ENCODE results near the gene ZNF638.

The ZNF638 gene

GRCh38 chr2:71337776-71338175 lies 6.2 kb downstream of the ZNF638 start:
- no peak for DNase-seq

- no peak for DNase-seq
Observed at GRCh38 chr2:71339685-71340084, 8.1 kb downstream of the ZNF638 start.

- no peak for DNase-seq
Observed at GRCh38 chr2:71340176-71340575, 8.6 kb downstream of the ZNF638 start.

- DNase-seq = no peak
Observed at GRCh38 chr2:71341645-71342044, 10.1 kb downstream of the ZNF638 start.

- DNase-seq = no peak
Observed at GRCh38 chr2:71346065-71346464, 14.5 kb downstream of the ZNF638 start.

- DNase-seq = no peak
Observed at GRCh38 chr2:71347517-71347916, 15.9 kb downstream of the ZNF638 start.

- no peak for DNase-seq
Observed at GRCh38 chr2:71348302-71348701, 16.7 kb downstream of the ZNF638 start.

GRCh38 chr2:71353248-71353647 lies 21.7 kb downstream of the ZNF638 start:
- no peak for DNase-seq

- no peak for DNase-seq
Observed at GRCh38 chr2:71358931-71359671, 27.5 kb downstream of the ZNF638 start.

- no peak for DNase-seq
Observed at GRCh38 chr2:71360434-71360975, 28.9 kb downstream of the ZNF638 start.

- DNase-seq = no peak
Observed at GRCh38 chr2:71361631-71362030, 30.0 kb downstream of the ZNF638 start.

- DNase-seq = no peak
Observed at GRCh38 chr2:71362447-71362846, 30.9 kb downstream of the ZNF638 start.

GRCh38 chr2:71370015-71370414 lies 38.4 kb downstream of the ZNF638 start:
- DNase-seq = no peak

GRCh38 chr2:71372042-71372441 lies 40.5 kb downstream of the ZNF638 start:
- DNase-seq = no peak

- no peak for DNase-seq
Observed at GRCh38 chr2:71379086-71379485, 47.5 kb downstream of the ZNF638 start.

GRCh38 chr2:71380665-71381064 lies 49.1 kb downstream of the ZNF638 start:
- no peak for DNase-seq

- no peak for DNase-seq
Observed at GRCh38 chr2:71385012-71385411, 53.4 kb downstream of the ZNF638 start.

- no peak for DNase-seq
Observed at GRCh38 chr2:71388214-71388613, 56.6 kb downstream of the ZNF638 start.

- no peak for DNase-seq
Observed at GRCh38 chr2:71389384-71390072, 57.9 kb downstream of the ZNF638 start.

- DNase-seq = no peak
Observed at GRCh38 chr2:71393216-71393615, 61.6 kb downstream of the ZNF638 start.

GRCh38 chr2:71395471-71395870 lies 63.9 kb downstream of the ZNF638 start:
- no peak for DNase-seq

GRCh38 chr2:71402427-71402826 lies 70.8 kb downstream of the ZNF638 start:
- no peak for DNase-seq

- no peak for DNase-seq
Observed at GRCh38 chr2:71409611-71410010, 78.0 kb downstream of the ZNF638 start.

GRCh38 chr2:71410696-71411095 lies 79.1 kb downstream of the ZNF638 start:
- no peak for DNase-seq
